Superior temporal gyrus (tissue), 1 donor: ENCODE data around the gene AMTN.

ENCODE experiments used
- DNase-seq: peaks from one replicate; pipeline ENCODE4 v3.0.0-alpha.2; 2016; ENCODE audit errors: extremely low spot score

The AMTN gene

DNA sequence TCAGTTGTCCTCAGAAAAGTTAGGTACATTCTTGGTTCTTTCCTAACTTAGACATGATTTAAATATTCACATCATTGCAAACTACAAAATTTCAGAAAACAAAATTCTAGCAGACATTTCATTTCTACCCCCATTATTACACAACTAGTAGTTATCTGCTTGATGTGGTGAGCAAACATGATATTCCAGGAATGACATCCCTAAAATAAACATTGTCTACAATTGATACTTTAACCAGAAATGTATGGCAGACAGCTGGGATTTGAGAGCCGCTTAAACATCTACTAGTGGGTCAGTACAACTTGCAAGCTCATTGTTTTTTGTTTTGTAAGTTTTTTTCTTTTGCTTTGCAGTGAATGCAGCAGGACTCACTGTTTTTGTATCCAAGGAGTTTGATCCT, 41.6 kb downstream of the AMTN start:
- DNase-seq = no peak

DNA sequence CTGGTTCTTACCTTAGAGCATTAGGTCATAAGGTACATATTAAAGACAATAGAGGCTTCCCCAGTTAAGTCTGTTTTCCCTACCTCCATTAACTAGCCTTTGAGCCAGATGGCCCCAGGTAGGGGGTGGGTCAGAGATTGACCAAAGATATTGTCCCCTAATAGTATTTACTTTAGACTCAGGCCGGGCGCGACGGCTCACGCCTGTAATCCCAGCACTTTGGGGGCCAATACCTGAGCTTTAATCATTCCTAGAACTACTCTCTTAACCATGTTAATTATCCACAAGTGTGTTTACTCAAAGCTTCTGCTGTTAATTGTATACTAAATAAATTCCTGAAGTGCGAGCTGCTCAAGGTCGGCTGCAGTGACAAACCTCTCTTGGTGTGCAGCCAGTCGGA, 45.7 kb downstream of the AMTN start:
- no peak for DNase-seq

DNA sequence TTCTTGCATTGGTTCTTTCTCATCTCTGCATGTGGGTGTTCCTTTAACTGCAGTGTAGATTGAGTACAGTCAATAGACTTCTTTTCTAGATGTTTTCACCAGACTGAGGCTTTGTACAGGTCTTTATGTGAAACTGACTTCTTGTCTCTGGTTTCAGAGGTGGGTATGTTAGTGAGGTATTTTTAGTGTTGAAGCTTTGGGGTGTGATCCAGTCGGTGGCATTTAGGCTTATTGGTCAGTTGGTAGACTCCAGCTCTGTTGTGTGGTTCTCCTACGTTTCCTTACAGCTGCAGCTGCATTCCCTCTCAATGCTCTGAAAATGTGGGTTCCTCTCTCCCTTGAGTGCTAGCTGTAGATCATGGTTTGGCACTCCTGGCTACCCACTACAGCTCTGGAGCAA, 52.4 kb downstream of the AMTN start:
- no peak for DNase-seq

DNA sequence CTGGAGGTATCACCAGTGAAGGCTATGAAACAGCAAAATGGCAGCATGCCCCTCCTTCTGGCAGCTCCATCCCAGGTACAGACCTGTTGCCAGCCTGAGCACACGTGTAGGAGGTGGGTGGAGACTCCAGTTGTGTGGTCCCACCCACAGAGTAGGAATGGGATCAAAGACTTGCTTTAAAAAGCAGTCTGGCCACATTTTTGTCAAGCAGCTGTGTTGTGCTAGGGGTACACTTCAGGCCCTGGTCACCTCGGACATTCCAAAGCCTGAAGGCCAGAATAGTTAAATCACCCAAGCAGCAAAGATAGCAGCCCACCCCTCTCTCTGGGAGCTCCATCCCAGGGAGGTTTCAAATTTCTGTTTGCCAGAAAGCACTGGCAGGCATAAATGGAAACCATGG, 53.4 kb downstream of the AMTN start:
- no peak for DNase-seq

GRCh38 chr4:70575964-70576363, 57.6 kb downstream of the AMTN start:
- no peak for DNase-seq

GRCh38 chr4:70577220-70577927, 59.0 kb downstream of the AMTN start:
- DNase-seq = no peak

- DNase-seq = no peak
Observed at GRCh38 chr4:70581980-70582379, 63.6 kb downstream of the AMTN start.
